H1 (cell line): ENCODE measurements around the gene OR10V1. TPM values are rescaled to one million over a fixed set of nuclear protein-coding genes. Genes with fewer than 3 reads are reported as not detected.
A peak's percentile ranks its signal among the peaks of the same experiment; 100 is the strongest.

ENCODE experiments used
- CTCF ChIA-PET: fragments of 300-600 bp; sonication (Branson Sonifier 250); formaldehyde crosslinking; loops from one replicate; lab custom pipeline; 2021; ENCODE audit not compliant: partially characterized antibody; lab: Charles Lee
- POLR2A ChIA-PET: fragments of 300-600 bp; sonication (Branson Sonifier 250); formaldehyde crosslinking; loops from one replicate; lab custom pipeline; 2021; ENCODE audit warnings: inconsistent platforms; ENCODE audit not compliant: partially characterized antibody; lab: Charles Lee
- DNase-seq, 2 experiments: peaks; one replicate each; pipeline versions ENCODE4 v3.0.0 to v3.0.0-alpha.2; 2010 to 2022; ENCODE audit warnings: low spot score in 2 of 2, low read depth in 1 of 2, mixed read lengths in 1 of 2
- FAIRE-seq: peaks from 2 replicates; lab custom pipeline; 2011; peaks lifted over from hg19 to GRCh38; lab: Jason Lieb, UNC
- H2AFZ ChIP-seq: 2 replicates; pipeline ENCODE4 v1.8.1; 2012; ENCODE audit warnings: low read length, inconsistent platforms
- H2AK5ac ChIP-seq: 2 replicates; pipeline ENCODE4 v1.6.1; 2013; ENCODE audit warnings: low read depth, low read length
- H2BK120ac ChIP-seq: replicated peaks from 2 replicates; pipeline ENCODE3; 2013; ENCODE audit warnings: low read depth, low read length, inconsistent platforms
- H2BK12ac ChIP-seq: 2 replicates; pipeline ENCODE4 v1.6.1; 2013; ENCODE audit warnings: low read depth, low read length
- H2BK15ac ChIP-seq: 2 replicates; pipeline ENCODE4 v1.6.1; 2013; ENCODE audit warnings: low read length
- H2BK20ac ChIP-seq: 2 replicates; pipeline ENCODE4 v1.6.1; 2013; ENCODE audit warnings: low read length
- H2BK5ac ChIP-seq: 2 replicates; pipeline ENCODE4 v1.6.1; 2013; ENCODE audit warnings: low read depth, low read length
- H3K14ac ChIP-seq: 2 replicates; pipeline ENCODE4 v1.6.1; 2013; ENCODE audit warnings: inconsistent platforms; ENCODE audit not compliant: insufficient read length
- H3K18ac ChIP-seq: 2 replicates; pipeline ENCODE4 v1.6.1; 2013; ENCODE audit warnings: low read length; ENCODE audit errors: extremely low read depth
- H3K23ac ChIP-seq: 2 replicates; pipeline ENCODE4 v1.6.1; 2013; ENCODE audit warnings: inconsistent platforms; ENCODE audit not compliant: insufficient read length
- H3K23me2 ChIP-seq: 2 replicates; pipeline ENCODE4 v1.6.1; 2013; ENCODE audit warnings: low read depth, low read length
- H3K27ac ChIP-seq: 2 replicates; pipeline ENCODE4 v1.6.1; 2011; ENCODE audit warnings: low read depth, low read length, inconsistent platforms
- H3K27me3 ChIP-seq, 4 experiments: replicated peaks in 1 of 4; 1 replicate in 1 of 4; 2 replicates in 3 of 4; pipeline versions ENCODE4 v1.6.1 to v1.8.1; 2011 to 2013; ENCODE audit warnings: low read length in 3 of 4, mild to moderate bottlenecking in 3 of 4, inconsistent platforms in 2 of 4, mixed read lengths in 2 of 4, moderate library complexity in 1 of 4; ENCODE audit not compliant: control insufficient read depth in 3 of 4, insufficient read depth in 3 of 4; ENCODE audit errors: extremely low read depth in 1 of 4
- H3K36me3 ChIP-seq, 4 experiments: 2 replicates each; pipeline versions ENCODE4 v1.6.1 to v1.8.1; 2011 to 2013; ENCODE audit warnings: mild to moderate bottlenecking in 4 of 4, low read length in 3 of 4, moderate library complexity in 2 of 4, control low read depth in 1 of 4, inconsistent platforms in 1 of 4; ENCODE audit not compliant: insufficient read depth in 4 of 4, control insufficient read depth in 2 of 4
- H3K4ac ChIP-seq: replicated peaks from 2 replicates; pipeline ENCODE3; 2013; ENCODE audit warnings: low read length, low read depth, mixed read lengths, inconsistent platforms; ENCODE audit not compliant: insufficient read length
- H3K4me1 ChIP-seq, 4 experiments: replicated peaks in 1 of 4; 1 replicate in 1 of 4; 2 replicates in 3 of 4; pipeline versions ENCODE4 v1.6.1 to v1.8.1; 2011 to 2013; ENCODE audit warnings: low read length in 3 of 4, inconsistent platforms in 2 of 4, mixed read lengths in 1 of 4; ENCODE audit not compliant: insufficient read depth in 4 of 4, control insufficient read depth in 3 of 4
- H3K4me2 ChIP-seq, 2 experiments: 2 replicates each; pipeline versions ENCODE4 v1.6.1 to v1.8.1; 2011 to 2013; ENCODE audit warnings: low read depth in 2 of 2, low read length in 2 of 2, control low read depth in 1 of 2, inconsistent platforms in 1 of 2, mild to moderate bottlenecking in 1 of 2; ENCODE audit not compliant: insufficient read depth in 1 of 2
- H3K4me3 ChIP-seq, 4 experiments: fragments of 200-600, 300-600 bp in 1 of 4; sonication (generic), shearing (Covaris generic), sonication (Bioruptor Twin) in 1 of 4; 2 replicates each; pipeline versions ENCODE4 v1.5.1 to v1.8.1; 2011 to 2016; ENCODE audit warnings: low read length in 4 of 4, low read depth in 3 of 4, control low read depth in 2 of 4, inconsistent platforms in 2 of 4, mild to moderate bottlenecking in 2 of 4, mixed read lengths in 1 of 4, moderate library complexity in 1 of 4; ENCODE audit not compliant: insufficient read depth in 2 of 4; ENCODE audit errors: extremely low read depth in 1 of 4
- H3K56ac ChIP-seq: replicated peaks from 2 replicates; pipeline ENCODE3; 2013; ENCODE audit warnings: low read depth, mild to moderate bottlenecking, mixed read lengths, low read length, inconsistent platforms; ENCODE audit not compliant: insufficient read length
- H3K79me1 ChIP-seq: 2 replicates; pipeline ENCODE4 v1.6.1; 2013; ENCODE audit warnings: low read depth, low read length, control low read depth
- H3K79me2 ChIP-seq, 2 experiments: 2 replicates each; pipeline versions ENCODE4 v1.6.1 to v1.8.1; 2012 to 2013; ENCODE audit warnings: low read length in 2 of 2, mild to moderate bottlenecking in 2 of 2, inconsistent platforms in 1 of 2; ENCODE audit not compliant: insufficient read depth in 2 of 2, control insufficient read depth in 1 of 2
- H3K9ac ChIP-seq, 4 experiments: replicated peaks in 1 of 4; 1 replicate in 1 of 4; 2 replicates in 3 of 4; pipeline versions ENCODE4 v1.6.1 to v1.8.1; 2011 to 2013; ENCODE audit warnings: low read depth in 3 of 4, low read length in 3 of 4, control low read depth in 2 of 4, mild to moderate bottlenecking in 2 of 4, moderate library complexity in 2 of 4, inconsistent platforms in 1 of 4; ENCODE audit errors: extremely low read depth in 1 of 4
- H3K9me3 ChIP-seq, 2 experiments: 2 replicates each; pipeline versions ENCODE4 v1.6.1 to v1.8.1; 2012 to 2013; ENCODE audit warnings: mild to moderate bottlenecking in 2 of 2, moderate library complexity in 2 of 2, control low read depth in 1 of 2, inconsistent platforms in 1 of 2, low read depth in 1 of 2, low read length in 1 of 2, mixed read lengths in 1 of 2; ENCODE audit not compliant: insufficient read depth in 2 of 2
- H4K20me1 ChIP-seq, 2 experiments: replicated peaks in 1 of 2; 2 replicates each; pipeline versions ENCODE3 to v1.8.1; 2011 to 2013; ENCODE audit warnings: inconsistent platforms in 2 of 2, low read length in 2 of 2, mild to moderate bottlenecking in 1 of 2; ENCODE audit not compliant: insufficient read depth in 2 of 2, control insufficient read depth in 1 of 2
- H4K5ac ChIP-seq: 2 replicates; pipeline ENCODE4 v1.6.1; 2013; ENCODE audit warnings: low read length, low read depth, mixed read lengths, inconsistent platforms; ENCODE audit not compliant: insufficient read length
- H4K8ac ChIP-seq: 2 replicates; pipeline ENCODE4 v1.8.0; 2013; ENCODE audit warnings: mild to moderate bottlenecking, moderate library complexity, low read length, inconsistent platforms; ENCODE audit not compliant: insufficient read depth; ENCODE audit errors: extremely low read depth
- H4K91ac ChIP-seq: replicated peaks from 2 replicates; pipeline ENCODE3; 2013; ENCODE audit warnings: low read length, mixed read lengths, inconsistent platforms; ENCODE audit not compliant: insufficient read length
- BCL11A ChIP-seq, 2 experiments: IDR thresholded peaks; one replicate each; pipeline ENCODE4 v1.6.1; 2011; ENCODE audit warnings: low read depth in 2 of 2, low read length in 2 of 2, mild to moderate bottlenecking in 2 of 2
- CHD1 ChIP-seq: IDR thresholded peaks from 2 replicates; pipeline ENCODE4 v1.6.1; 2012; ENCODE audit warnings: low read depth, low read length, improper control_type of control experiment
- CHD2 ChIP-seq: IDR thresholded peaks from 2 replicates; pipeline ENCODE4 v1.6.1; 2012; ENCODE audit warnings: low read length, improper control_type of control experiment
- FOSL1 ChIP-seq: IDR thresholded peaks from 2 replicates; pipeline ENCODE4 v1.6.1; 2011; ENCODE audit warnings: mild to moderate bottlenecking, low read depth, low read length, moderate library complexity; ENCODE audit not compliant: insufficient read depth
- HDAC2 ChIP-seq, 2 experiments: fragments of 300-600 bp in 1 of 2; sonication (generic) in 1 of 2; IDR thresholded peaks; 2 replicates each; pipeline ENCODE4 v1.6.1; 2011 to 2012; ENCODE audit warnings: low read depth in 2 of 2, low read length in 2 of 2, mild to moderate bottlenecking in 2 of 2, moderate library complexity in 2 of 2, borderline replicate concordance in 1 of 2, inconsistent platforms in 1 of 2
- PHF8 ChIP-seq: fragments of 200-600 bp; sonication (generic); conservative IDR thresholded peaks from 2 replicates; pipeline ENCODE4 v1.7.1; 2012; ENCODE audit warnings: low read depth, mild to moderate bottlenecking, inconsistent platforms, low read length, moderate library complexity
- POLR2A ChIP-seq, 2 experiments: IDR thresholded peaks; 1 replicate in 1 of 2; 2 replicates in 1 of 2; pipeline ENCODE4 v1.6.1; 2011; ENCODE audit warnings: low read depth in 2 of 2, low read length in 2 of 2, mild to moderate bottlenecking in 2 of 2; ENCODE audit errors: control extremely low read depth in 1 of 2
- SIRT6 ChIP-seq: IDR thresholded peaks from one replicate; pipeline ENCODE4 v1.7.1; 2012; ENCODE audit warnings: low read length, inconsistent platforms
- TEAD4 ChIP-seq: IDR thresholded peaks from 2 replicates; pipeline ENCODE4 v1.6.1; 2012; ENCODE audit warnings: low read depth, low read length, inconsistent platforms, mixed read lengths
- YY1 ChIP-seq: IDR thresholded peaks from 2 replicates; pipeline ENCODE4 v1.6.1; 2011; ENCODE audit warnings: low read depth, mild to moderate bottlenecking, low read length
- WGBS, 2 experiments: shearing (Covaris generic) in 1 of 2; methylation state at CpG; one replicate each; pipeline versions ENCODE4 v1.1.6 to v1.1.7; 2013 to 2015; ENCODE audit warnings: low lambda C conversion rate in 2 of 2, mixed read lengths in 2 of 2, inconsistent platforms in 1 of 2, low coverage in 1 of 2, missing lambda C conversion rate in 1 of 2; ENCODE audit not compliant: insufficient replicate concordance in 2 of 2, insufficient coverage in 1 of 2, insufficient read length in 1 of 2; ENCODE audit errors: extremely low coverage in 1 of 2, missing lambda C conversion rate in 1 of 2; 5-methylcytosine and 5-hydroxymethylcytosine counted together
- polyA plus RNA-seq, 7 experiments: library from polyadenylated mRNA; depleted of rRNA in 3 of 7; stranded (reverse) in 5 of 7; unstranded in 2 of 7; fragments of >200 nt in 5 of 7; fragments of 200-250 nt in 2 of 7; gene quantifications; 1 replicate in 5 of 7; 2 replicates in 1 of 7; 4 replicates in 1 of 7; pipeline versions ENCODE4 v1.2.1 to v1.2.3, GENCODE V29; 2011 to 2013; ENCODE audit warnings: missing spikeins in 2 of 7, mixed read lengths in 2 of 7
- total RNA-seq: library from RNA; stranded (reverse); fragmentation: NEBNext Ultra II Directional; extraction: Animal tissue kit (Norgen Biotek cat#: 25700); gene quantifications from 2 replicates; pipeline ENCODE4 v1.2.1, GENCODE V29; 2021
- TF ChIP-seq, protein P1 (sequence below): IDR thresholded peaks from 2 replicates; pipeline ENCODE4 v1.6.1; 2011; ENCODE audit warnings: low read depth, mild to moderate bottlenecking, low read length; ENCODE audit not compliant: insufficient read depth

The OR10V1 gene
- total and polyA plus RNA-seq, 2 of the 8 experiments (the other 6 are each of a cell fraction or from before 2014, with no cell fraction given): not detected

DNA sequence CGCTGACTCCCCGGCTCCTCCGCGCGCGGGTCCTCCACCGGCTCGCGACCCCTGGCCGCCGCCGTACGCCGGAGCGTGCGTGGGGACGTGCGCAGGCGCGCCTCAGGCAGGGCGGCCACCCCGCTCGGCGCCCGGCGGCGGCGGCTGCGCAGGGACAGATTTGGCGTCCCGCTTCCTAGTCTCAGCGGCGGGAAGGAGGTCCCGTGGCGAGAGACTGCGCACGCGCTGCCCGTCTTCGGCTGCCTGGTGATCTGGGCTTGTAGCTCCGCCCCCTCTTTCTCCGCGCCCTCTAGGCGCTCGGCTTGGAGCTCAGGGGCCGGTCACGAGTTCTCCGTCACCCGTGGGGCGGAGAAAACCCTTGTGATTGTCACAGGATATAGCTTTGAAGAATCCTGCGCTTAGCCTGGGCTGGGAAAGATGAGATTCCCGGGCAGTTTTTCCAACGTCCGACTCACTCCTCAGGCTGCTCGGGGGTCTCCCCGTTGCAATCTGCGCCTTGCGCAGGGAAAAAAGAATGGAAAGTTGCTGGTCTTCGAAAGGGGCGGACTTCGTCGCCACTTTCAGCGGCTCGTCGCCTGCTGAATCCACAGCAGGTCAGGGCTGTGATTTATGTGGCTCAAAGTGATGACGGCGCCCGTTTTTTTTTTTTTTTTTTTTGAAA lies 44.6 kb downstream of the OR10V1 start, which contains the start of gene PATL1:
Gene PATL1 (minus strand): TSS at position 88 of the 661 bp plus-strand sequence. CDS start 142 bp downstream, outside the sequence.
- Histone ChIP-seq H4K8ac (peak within 1 kb of the TSS; percentile 96), H3K27me3 (no peaks in the 10 kb centered on the region), H3K4me1 (peaks cover 0 to 8% (median 3%) of the 10 kb centered on the region in 4 experiments; a peak in 2 of 7 replicates), H3K79me1 (no peaks in the 10 kb centered on the region), H3K18ac (peak within 1 kb of the TSS; percentile 68; the same call in 1 of the 2 replicates), H2AK5ac (no peak within 1 kb of the TSS), H3K23me2 (peaks cover 3% of the 10 kb centered on the region), H4K20me1 (peaks cover 1 to 3% of the 10 kb centered on the region in 2 experiments), H2BK15ac (0 out of 2 replicates have a peak within 1 kb of the TSS, but pooled peaks have one; percentile 35), H3K14ac (no peak within 1 kb of the TSS), H3K4ac (no peak within 1 kb of the TSS), H3K56ac (peak within 1 kb of the TSS; percentile 91), H3K27ac (peak within 1 kb of the TSS; percentile 88), H3K9me3 (no peaks in the 10 kb centered on the region), H4K5ac (peak within 1 kb of the TSS; percentile 83), H3K4me3 (peak within 1 kb of the TSS; percentile 72 to 83 (median 79)), H3K9ac (peak within 1 kb of the TSS; percentile 71 to 89 (median 86)), H3K4me2 (peak within 1 kb of the TSS; percentile 71 to 74), H3K36me3 (peaks cover 3 to 24% (median 13%) of the 10 kb centered on the region in 4 experiments; a peak in 6 of 8 replicates), H2BK120ac (no peak within 1 kb of the TSS), H2BK12ac (peak within 1 kb of the TSS; percentile 29; the same call in 1 of the 2 replicates), H3K79me2 (peaks cover 0 to 14% of the 10 kb centered on the region in 2 experiments; a peak in 2 of 4 replicates), H4K91ac (peak within 1 kb of the TSS; percentile 38), H2BK5ac (peak within 1 kb of the TSS; percentile 88), H3K23ac (no peak within 1 kb of the TSS), H2AFZ (peak within 1 kb of the TSS; percentile 65), H2BK20ac (no peak within 1 kb of the TSS)
- DNase-seq: peak; percentile 92 to 96
- WGBS, 2 experiments: 2% methylated on average over 40 of the region's 68 CpGs; no CpG with 5 or more reads in 1 of the 2 experiments
- no peak for FAIRE-seq
- CTCF ChIA-PET: interaction anchor here (0.6 to 1.9 kb wide), 4 partner anchors 8 to 119 kb away, joined by 3 to 11 read pairs (median 4); no protein-coding TSS in a partner anchor
- POLR2A ChIA-PET: interaction anchor here (0.6 to 3.7 kb wide), 17 partner anchors 9 to 497 kb away, joined by 3 to 16 read pairs (median 4); partner anchors contain the start of genes DTX4, MRPL16, OSBP and STX3
- TF ChIP-seq CHD1: no peak
- peak; percentile 21; the same call in 1 of the 2 replicates for TF ChIP-seq YY1
- TF ChIP-seq, protein P1, sequence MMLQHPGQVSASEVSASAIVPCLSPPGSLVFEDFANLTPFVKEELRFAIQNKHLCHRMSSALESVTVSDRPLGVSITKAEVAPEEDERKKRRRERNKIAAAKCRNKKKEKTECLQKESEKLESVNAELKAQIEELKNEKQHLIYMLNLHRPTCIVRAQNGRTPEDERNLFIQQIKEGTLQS: 0 out of 2 replicates have a peak, but pooled peaks have one; percentile 19
- peak in 1 of 2 experiments; percentile 76; a peak in 2 of 3 replicates for TF ChIP-seq POLR2A (IDR thresholded peaks at IDR 0.05; ENCODE audit: control extremely low read depth in 1 of 2, low read depth in 2 of 2, low read length in 2 of 2)
- no peak for TF ChIP-seq BCL11A (IDR thresholded peaks at IDR 0.05; ENCODE audit: low read depth in 2 of 2, low read length in 2 of 2)
- no peak for TF ChIP-seq SIRT6
- TF ChIP-seq CHD2: no peak
- peak; percentile 41 to 80; a peak in 1 of 4 replicates for TF ChIP-seq HDAC2 (IDR thresholded peaks at IDR 0.05; ENCODE audit: borderline replicate concordance in 1 of 2, low read depth in 2 of 2, low read length in 2 of 2)
- no peak for TF ChIP-seq FOSL1
- peak; percentile 71 for TF ChIP-seq PHF8
- no peak for TF ChIP-seq TEAD4
